ENCODE data around the gene DCAF16. TPM values are rescaled to one million over a fixed set of nuclear protein-coding genes. Genes with fewer than 3 reads are reported as not detected.

DCAF16 gene
- polyA plus RNA-seq, 2 of the 4 experiments (the other 2 are of a cell fraction), result 6.3 to 13.3 TPM

GRCh38 chr4:17769406-17770174, 41.0 kb downstream of the DCAF16 start (continued):
- TF ChIP-seq RAD21 (conservative IDR thresholded peaks at IDR 0.05 in 1 of 2, IDR thresholded peaks at IDR 0.05 in 1 of 2), result no peak

GRCh38 chr4:17766826-17767458, 43.6 kb downstream of the DCAF16 start:
- H3K4me2 ChIP-seq, result no peak overlapping the region
- H3K4me1 ChIP-seq, result no peaks in the 10 kb centered on the region
- ATAC-seq (no peak), DNase-seq (ENCODE audit: low read depth in 1 of 2, low spot score in 1 of 2) (no peak), FAIRE-seq (no peak)
- TF ChIP-seq POLR2AphosphoS2 (conservative IDR thresholded peaks at IDR 0.05; ENCODE audit: low read length), result no peak
- TF ChIP-seq MYC (IDR thresholded peaks at IDR 0.05; ENCODE audit: borderline replicate concordance, low read length), result no peak
- no peak for TF ChIP-seq SMC3 (IDR thresholded peaks at IDR 0.05)
- TF ChIP-seq REST (IDR thresholded peaks at IDR 0.05), result no peak
- no peak for TF ChIP-seq ZC3H11A (IDR thresholded peaks at IDR 0.05)
- TF ChIP-seq HDAC2 (IDR thresholded peaks at IDR 0.05), result no peak
- TF ChIP-seq PHF8 (IDR thresholded peaks at IDR 0.05; ENCODE audit: borderline replicate concordance, low read depth), result no peak
- no peak for TF ChIP-seq TP53 (CRISPR knock-in tag; IDR thresholded peaks at IDR 0.05)
- TF ChIP-seq GATA3 (IDR thresholded peaks at IDR 0.05; ENCODE audit: borderline replicate concordance), result no peak
- TF ChIP-seq E2F6 (IDR thresholded peaks at IDR 0.05; ENCODE audit: borderline replicate concordance, low read depth), result no peak
- no peak for TF ChIP-seq CTCF (IDR thresholded peaks at IDR 0.05)
- TF ChIP-seq MAX (IDR thresholded peaks at IDR 0.05), result no peak
- no peak for TF ChIP-seq POLR2A (IDR thresholded peaks at IDR 0.05; ENCODE audit: low read length)
- H3K4me3 ChIP-seq, result no peak overlapping the region
- H3K9me3 ChIP-seq, result no peaks in the 10 kb centered on the region
- ChIA-PET CTCF (no interaction called here), POLR2A (no interaction called here)
- 51% methylated on average over 22 of the region's 33 CpGs for WGBS (ENCODE audit: missing lambda C conversion rate)
- no peak overlapping the region for H3K27ac ChIP-seq

- H3K4me3 ChIP-seq, result no peak overlapping the region
- H3K9me3 ChIP-seq, result no peaks in the 10 kb centered on the region
- no peak overlapping the region for H3K27ac ChIP-seq
- FAIRE-seq (no peak), DNase-seq (ENCODE audit: low read depth in 1 of 2, low spot score in 1 of 2) (no peak), ATAC-seq (no peak)
- TF ChIP-seq HES2 (IDR thresholded peaks at IDR 0.05), result no peak
- TF ChIP-seq KDM5A (IDR thresholded peaks at IDR 0.05), result no peak
- no peak for TF ChIP-seq SMC3 (IDR thresholded peaks at IDR 0.05)
- TF ChIP-seq ZC3H11A (IDR thresholded peaks at IDR 0.05), result no peak
- no peak for TF ChIP-seq JUNB (IDR thresholded peaks at IDR 0.05)
- no peak for TF ChIP-seq NFE2L2 (conservative IDR thresholded peaks at IDR 0.05; ENCODE audit: low read length)
- TF ChIP-seq ESRRA (IDR thresholded peaks at IDR 0.05; ENCODE audit: borderline replicate concordance, low read length), result no peak
- no peak for TF ChIP-seq ATOH8 (CRISPR knock-in tag; IDR thresholded peaks at IDR 0.05; ENCODE audit: low read depth)
- TF ChIP-seq NR3C1 (IDR thresholded peaks at IDR 0.05), result no peak
- no peak for TF ChIP-seq USF2 (IDR thresholded peaks at IDR 0.05)
- no peak for TF ChIP-seq HOXB5 (CRISPR knock-in tag; IDR thresholded peaks at IDR 0.05)
- no peak for TF ChIP-seq ZNF302 (CRISPR knock-in tag; IDR thresholded peaks at IDR 0.05)
- no peak for TF ChIP-seq EHMT2 (IDR thresholded peaks at IDR 0.05; ENCODE audit: low read depth)
- TF ChIP-seq HDAC2 (IDR thresholded peaks at IDR 0.05), result no peak
- TF ChIP-seq ZSCAN20 (CRISPR knock-in tag; IDR thresholded peaks at IDR 0.05), result no peak
- CTCF ChIA-PET, result no interaction called here
- POLR2A ChIA-PET, result no interaction called here
- H3K4me1 ChIP-seq, result no peaks in the 10 kb centered on the region
- H3K4me2 ChIP-seq, result no peak overlapping the region
- WGBS (ENCODE audit: missing lambda C conversion rate), result 62% methylated on average over 9 of the region's 11 CpGs
These were observed 44.9 kb downstream of the DCAF16 start for GRCh38 chr4:17765514-17766286.

Measured in A549 (cell line).